Upper lobe of left lung (tissue), 6 donors: ENCODE data around the gene KLF12. TPM values are rescaled to one million over a fixed set of nuclear protein-coding genes. Genes with fewer than 3 reads are reported as not detected.

Experiments used
- ATAC-seq, 2 donors: fragments of 200-7000 bp; cut with Tn5 transposase; one replicate each; pipeline ENCODE4 v1.9.1; 2022; ENCODE audit warnings: mild to moderate bottlenecking in 2 of 2, moderate library complexity in 2 of 2; ENCODE audit not compliant: low FRiP score in 2 of 2
- DNase-seq, 2 donors: peaks; one replicate each; pipeline ENCODE4 v3.0.0-alpha.2; 2019 to 2020
- H3K27ac ChIP-seq, 4 donors: fragments of 200-600 bp; sonication (generic); one replicate each; pipeline ENCODE4 v1.5.1; 2016 to 2019
- H3K27me3 ChIP-seq, 4 donors: fragments of 200-600 bp; sonication (generic); one replicate each; pipeline ENCODE4 v1.5.1; 2017 to 2019
- H3K36me3 ChIP-seq, 4 donors: fragments of 200-600 bp; sonication (generic); one replicate each; pipeline ENCODE4 v1.5.1; 2016 to 2019
- H3K4me1 ChIP-seq, 4 donors: fragments of 200-600 bp; sonication (generic); one replicate each; pipeline ENCODE4 v1.5.1; 2018 to 2019
- H3K4me3 ChIP-seq, 4 donors: fragments of 200-600 bp; sonication (generic); one replicate each; pipeline ENCODE4 v1.5.1; 2017 to 2019; ENCODE audit warnings: mild to moderate bottlenecking in 2 of 4, moderate library complexity in 1 of 4
- H3K9me3 ChIP-seq, 4 donors: fragments of 200-600 bp; sonication (generic); one replicate each; pipeline ENCODE4 v1.5.1; 2018 to 2019
- EP300 ChIP-seq, 4 donors: sonication (generic); formaldehyde crosslinking; IDR thresholded peaks; one replicate each; pipeline ENCODE4 v1.5.1; 2017; ENCODE audit warnings: antibody characterized with exemption in 4 of 4, control low read depth in 2 of 4
- POLR2A ChIP-seq, 4 donors: fragments of 450-650 bp; IDR thresholded peaks; one replicate each; pipeline ENCODE4 v1.5.1; 2016 to 2017; ENCODE audit warnings: antibody characterized with exemption in 4 of 4, mild to moderate bottlenecking in 2 of 4
- POLR2AphosphoS5 ChIP-seq, 2 donors: sonication (generic); formaldehyde crosslinking; IDR thresholded peaks; one replicate each; pipeline ENCODE4 v1.5.1; 2017; ENCODE audit warnings: antibody characterized with exemption in 2 of 2
- WGBS, 2 donors: methylation state at CpG; one replicate each; pipeline ENCODE4 v1.1.5; 2017 to 2018; 5-methylcytosine and 5-hydroxymethylcytosine counted together
- total RNA-seq, 6 donors: library from RNA; depleted of rRNA in 4 of 6; stranded (reverse); fragments of >200 nt in 4 of 6; gene quantifications; one replicate each; pipeline versions ENCODE4 v1.1.0 to v1.2.1, GENCODE V29; 2016 to 2021
- TF ChIP-seq, protein P1 (sequence below), 6 experiments: fragments of 450-650 bp in 4 of 6; fragments of 200-600 bp in 2 of 6; sonication (generic) in 2 of 6; IDR thresholded peaks; one replicate each; pipeline ENCODE4 v1.5.1; 2016 to 2019; ENCODE audit warnings: antibody characterized with exemption in 6 of 6
- donor health status: DM: no; HTN: no; CAD: no; lungs with moderate emphysema.
- donor health status: DM: no; HTN: yes; CAD: no; lungs with severe emphysema.

KLF12 gene
- total RNA-seq, 6 donors from 2014 or later: 3.1 to 10.1 (median 4.8) TPM

DNA sequence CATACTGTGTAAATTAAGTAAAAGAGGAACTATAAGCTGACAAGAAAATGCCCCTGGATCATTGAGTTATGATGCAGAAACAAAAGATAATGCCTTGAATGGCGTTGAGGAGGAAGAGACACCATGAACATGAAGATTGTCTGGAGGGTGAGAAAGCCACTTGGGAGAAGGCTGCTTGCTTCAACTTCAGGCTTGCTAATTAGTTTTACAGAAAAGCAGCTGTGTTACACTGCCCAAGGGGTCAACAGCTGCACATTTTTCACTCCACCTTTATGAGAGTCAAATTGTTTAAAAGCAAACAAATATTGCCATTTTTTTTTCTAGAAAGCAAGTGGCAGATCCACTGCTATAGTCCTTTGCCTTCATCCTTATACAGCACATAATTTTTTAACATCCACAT, 35.5 kb upstream of the KLF12 start:
- no peaks in the 10 kb centered on the region for H3K36me3 ChIP-seq
- WGBS, 2 donors: 43 to 57% methylated on average over 1 of the region's 1 CpG

DNA sequence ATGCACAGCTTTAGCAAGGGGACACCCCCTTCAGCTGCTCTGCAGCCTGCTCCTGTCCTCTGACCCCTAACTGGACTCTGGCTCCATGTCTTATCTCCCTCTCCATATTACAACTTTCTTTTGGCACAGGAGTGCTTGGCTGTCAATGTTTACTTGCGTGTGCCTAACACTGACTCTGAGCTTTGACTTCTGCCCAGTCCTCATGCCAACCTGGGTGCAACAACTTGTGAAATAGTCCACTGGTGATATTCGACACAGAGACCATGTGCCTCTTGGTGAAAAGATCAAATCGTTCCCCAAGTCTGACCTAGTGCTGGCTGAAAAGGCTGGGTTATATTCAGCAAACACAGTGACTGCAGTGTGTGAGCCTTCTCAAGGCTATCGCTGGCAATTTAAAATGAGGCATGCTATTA, 34.1 kb upstream of the KLF12 start:
- H3K36me3 ChIP-seq: no peaks in the 10 kb centered on the region
- H3K27ac ChIP-seq: no peak overlapping the region
- no peak for TF ChIP-seq POLR2AphosphoS5 (IDR thresholded peaks at IDR 0.05)
- no peak for TF ChIP-seq EP300 (IDR thresholded peaks at IDR 0.05)
- no peak for TF ChIP-seq POLR2A (IDR thresholded peaks at IDR 0.05)
- TF ChIP-seq, protein P1, sequence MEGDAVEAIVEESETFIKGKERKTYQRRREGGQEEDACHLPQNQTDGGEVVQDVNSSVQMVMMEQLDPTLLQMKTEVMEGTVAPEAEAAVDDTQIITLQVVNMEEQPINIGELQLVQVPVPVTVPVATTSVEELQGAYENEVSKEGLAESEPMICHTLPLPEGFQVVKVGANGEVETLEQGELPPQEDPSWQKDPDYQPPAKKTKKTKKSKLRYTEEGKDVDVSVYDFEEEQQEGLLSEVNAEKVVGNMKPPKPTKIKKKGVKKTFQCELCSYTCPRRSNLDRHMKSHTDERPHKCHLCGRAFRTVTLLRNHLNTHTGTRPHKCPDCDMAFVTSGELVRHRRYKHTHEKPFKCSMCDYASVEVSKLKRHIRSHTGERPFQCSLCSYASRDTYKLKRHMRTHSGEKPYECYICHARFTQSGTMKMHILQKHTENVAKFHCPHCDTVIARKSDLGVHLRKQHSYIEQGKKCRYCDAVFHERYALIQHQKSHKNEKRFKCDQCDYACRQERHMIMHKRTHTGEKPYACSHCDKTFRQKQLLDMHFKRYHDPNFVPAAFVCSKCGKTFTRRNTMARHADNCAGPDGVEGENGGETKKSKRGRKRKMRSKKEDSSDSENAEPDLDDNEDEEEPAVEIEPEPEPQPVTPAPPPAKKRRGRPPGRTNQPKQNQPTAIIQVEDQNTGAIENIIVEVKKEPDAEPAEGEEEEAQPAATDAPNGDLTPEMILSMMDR (IDR thresholded peaks at IDR 0.05): no peak
- H3K27me3 ChIP-seq: no peaks in the 10 kb centered on the region
- no peak for DNase-seq
- no peak overlapping the region for H3K4me3 ChIP-seq
- ATAC-seq: no peak
- H3K4me1 ChIP-seq: no peaks in the 10 kb centered on the region
- no peaks in the 10 kb centered on the region for H3K9me3 ChIP-seq
- WGBS, 2 donors: 58 to 64% methylated on average over 4 of the region's 4 CpGs

More for the DNA sequence above, 35.5 kb upstream of the KLF12 start:
- TF ChIP-seq EP300 (IDR thresholded peaks at IDR 0.05): no peak
- TF ChIP-seq, protein P1 (IDR thresholded peaks at IDR 0.05): no peak
- TF ChIP-seq POLR2AphosphoS5 (IDR thresholded peaks at IDR 0.05): no peak
- TF ChIP-seq POLR2A (IDR thresholded peaks at IDR 0.05): no peak
- no peaks in the 10 kb centered on the region for H3K9me3 ChIP-seq
- ATAC-seq (no peak), DNase-seq (no peak)
- no peak overlapping the region for H3K4me3 ChIP-seq
- H3K4me1 ChIP-seq: no peaks in the 10 kb centered on the region
- no peaks in the 10 kb centered on the region for H3K27me3 ChIP-seq
- H3K27ac ChIP-seq: no peak overlapping the region

DNA sequence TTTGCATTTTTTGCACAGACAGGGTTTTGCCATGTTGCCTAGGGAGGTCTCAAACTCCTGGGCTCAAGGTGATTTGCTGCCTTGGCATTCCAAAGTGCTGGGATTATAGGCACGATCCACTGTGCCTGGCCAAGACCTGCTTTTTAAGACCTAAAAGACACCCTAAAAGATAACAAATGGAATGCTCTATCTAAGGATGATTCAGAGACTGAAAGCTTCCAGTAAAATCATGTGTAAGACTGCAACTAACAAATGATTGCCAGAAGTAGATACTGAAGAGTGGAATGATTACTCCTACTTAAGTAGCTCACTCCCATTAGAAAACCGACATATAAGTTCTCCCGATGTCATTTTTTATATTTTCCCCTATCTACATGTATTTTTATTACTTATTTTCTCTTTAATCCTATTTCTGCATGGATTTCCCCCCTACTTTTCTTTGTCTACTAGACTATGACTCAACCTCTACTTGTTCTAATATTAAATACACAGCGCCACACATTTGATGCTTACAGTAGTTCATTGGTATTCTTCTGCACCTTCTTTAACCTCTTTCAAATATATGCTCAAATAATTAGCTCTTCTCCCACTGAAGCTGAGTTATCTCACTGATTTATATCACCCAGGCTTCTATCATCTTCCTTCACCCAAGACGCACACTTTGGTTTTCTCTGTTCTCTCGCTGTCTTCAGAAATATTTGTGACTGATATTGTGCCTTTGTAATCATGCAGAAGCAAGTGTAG, 32.2 kb upstream of the KLF12 start:
- no peaks in the 10 kb centered on the region for H3K4me1 ChIP-seq
- 90 to 93% methylated on average over 6 of the region's 6 CpGs for WGBS, 2 donors
- no peak for TF ChIP-seq POLR2A (IDR thresholded peaks at IDR 0.05)
- TF ChIP-seq POLR2AphosphoS5 (IDR thresholded peaks at IDR 0.05): no peak
- no peak for TF ChIP-seq EP300 (IDR thresholded peaks at IDR 0.05)
- TF ChIP-seq, protein P1 (IDR thresholded peaks at IDR 0.05): no peak
- no peak for ATAC-seq
- H3K9me3 ChIP-seq: no peaks in the 10 kb centered on the region
- H3K36me3 ChIP-seq: no peaks in the 10 kb centered on the region
- H3K4me3 ChIP-seq: no peak overlapping the region
- no peak for DNase-seq
- no peak overlapping the region for H3K27ac ChIP-seq
- H3K27me3 ChIP-seq: no peaks in the 10 kb centered on the region

DNA sequence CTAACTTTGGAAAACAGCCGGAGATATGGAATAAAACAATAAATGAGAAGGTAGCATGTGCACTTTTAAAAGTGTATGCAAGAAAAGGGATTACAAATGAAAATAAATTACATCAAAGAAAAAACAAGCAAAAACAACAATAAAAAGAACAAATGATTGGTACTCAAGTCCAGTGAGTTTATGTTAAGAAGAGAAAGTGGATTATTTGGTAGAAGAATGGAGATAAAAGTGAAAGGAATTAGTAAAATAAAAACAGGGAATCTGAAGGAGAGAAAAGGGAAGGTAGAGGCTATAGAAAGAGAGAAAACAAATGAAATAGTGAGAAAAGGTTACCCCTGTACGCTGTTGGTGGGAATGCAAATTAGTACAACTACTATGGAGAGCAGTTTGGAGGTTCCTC, 28.6 kb upstream of the KLF12 start:
- DNase-seq (no peak), ATAC-seq (no peak)
- Histone ChIP-seq H3K9me3 (no peaks in the 10 kb centered on the region), H3K27me3 (no peaks in the 10 kb centered on the region), H3K36me3 (no peaks in the 10 kb centered on the region), H3K27ac (no peak overlapping the region), H3K4me1 (no peaks in the 10 kb centered on the region), H3K4me3 (no peak overlapping the region)
- TF ChIP-seq POLR2AphosphoS5 (IDR thresholded peaks at IDR 0.05) (no peak), POLR2A (IDR thresholded peaks at IDR 0.05) (no peak), EP300 (IDR thresholded peaks at IDR 0.05) (no peak)
- TF ChIP-seq, protein P1 (IDR thresholded peaks at IDR 0.05): no peak
- 90 to 98% methylated on average over 2 of the region's 2 CpGs for WGBS, 2 donors

DNA sequence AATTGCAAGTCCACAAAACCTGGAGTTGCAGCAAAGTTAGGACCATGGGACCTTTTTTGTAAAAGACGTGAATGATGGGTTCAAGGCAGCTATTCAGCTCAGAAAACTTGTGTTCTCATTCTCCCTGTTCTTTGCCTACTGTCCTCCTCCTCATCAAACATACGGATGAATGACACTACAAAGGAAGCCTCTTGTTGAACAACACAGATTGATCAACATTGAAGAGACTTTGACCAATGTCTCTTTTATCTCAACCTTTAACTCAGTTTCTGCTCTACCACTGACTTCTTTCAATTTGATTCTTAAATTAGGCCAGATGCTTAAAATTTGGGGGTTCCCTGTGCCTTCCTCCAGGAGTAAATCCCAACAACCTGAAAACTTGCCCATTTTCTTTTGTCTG, 27.9 kb upstream of the KLF12 start:
- no peak overlapping the region for H3K27ac ChIP-seq
- WGBS, 2 donors: 91 to 93% methylated on average over 2 of the region's 2 CpGs
- ATAC-seq (no peak), DNase-seq (no peak)
- H3K36me3 ChIP-seq: no peaks in the 10 kb centered on the region
- TF ChIP-seq POLR2AphosphoS5 (IDR thresholded peaks at IDR 0.05): no peak
- no peak for TF ChIP-seq EP300 (IDR thresholded peaks at IDR 0.05)
- TF ChIP-seq, protein P1 (IDR thresholded peaks at IDR 0.05): no peak
- TF ChIP-seq POLR2A (IDR thresholded peaks at IDR 0.05): no peak
- no peaks in the 10 kb centered on the region for H3K4me1 ChIP-seq
- no peak overlapping the region for H3K4me3 ChIP-seq
- no peaks in the 10 kb centered on the region for H3K27me3 ChIP-seq
- no peaks in the 10 kb centered on the region for H3K9me3 ChIP-seq
